ENCODE data around the gene CMTM4. TPM values are rescaled to one million over a fixed set of nuclear protein-coding genes. Genes with fewer than 3 reads are reported as not detected.

CMTM4 gene
- total and polyA plus RNA-seq, 4 donors, result 24.3 to 78.0 (median 32.0) TPM

DNA sequence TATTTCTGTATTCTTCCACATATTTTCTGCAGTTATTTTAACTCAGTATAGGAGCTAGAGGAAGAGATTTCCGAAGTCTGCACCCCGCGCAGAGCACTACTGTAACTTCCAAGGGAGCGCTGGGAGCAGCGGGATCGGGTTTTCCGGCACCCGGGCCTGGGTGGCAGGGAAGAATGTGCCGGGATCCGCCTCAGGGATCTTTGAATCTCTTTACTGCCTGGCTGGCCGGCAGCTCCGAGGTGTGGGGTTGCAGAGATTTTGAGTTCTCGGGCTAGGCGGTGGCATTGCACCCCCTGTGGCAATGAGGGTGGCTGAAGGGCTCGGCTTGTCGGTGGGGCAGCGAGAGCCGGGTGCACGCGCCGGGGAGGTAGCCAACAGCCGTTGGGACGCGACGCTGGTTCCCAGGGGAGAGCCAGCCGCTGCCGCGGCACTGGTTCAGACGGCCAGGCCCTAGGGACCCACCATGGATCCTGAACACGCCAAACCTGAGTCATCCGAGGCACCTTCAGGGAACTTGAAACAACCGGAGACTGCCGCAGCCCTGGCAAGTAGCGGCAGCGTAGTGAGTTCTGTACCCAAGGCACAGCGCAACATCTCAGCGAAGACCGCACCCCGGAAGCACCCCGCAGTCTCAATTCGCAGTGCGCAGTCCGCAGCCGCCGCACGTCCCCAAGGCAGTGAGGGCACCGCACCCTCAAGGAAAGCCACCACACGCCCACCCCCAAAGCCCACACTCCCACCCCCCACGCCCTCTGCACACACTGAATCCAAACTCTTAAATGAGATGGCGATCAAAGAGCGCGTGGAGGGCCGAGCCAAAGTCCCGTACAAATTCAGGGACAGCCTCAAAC lies 130.3 kb downstream of the CMTM4 start, which contains the start of gene CMTM1:
CMTM1 (plus strand) TSS at position 389 of the 851 bp plus-strand sequence; CDS start at position 464, 75 bp downstream.
- Histone ChIP-seq H3K36me3 (ENCODE audit: control insufficient read depth in 4 of 4, insufficient read depth in 4 of 4, low read length in 4 of 4) (peaks cover 0 to 21% (median 17%) of the 10 kb centered on the region in 4 donors), H3K4me3 (no peak within 1 kb of the TSS), H3K9ac (ENCODE audit: insufficient read depth in 1 of 2, low read length in 2 of 2) (no peak within 1 kb of the TSS), H3K4me1 (ENCODE audit: control insufficient read depth in 5 of 5, insufficient read depth in 5 of 5, low read length in 5 of 5) (peaks cover 0 to 2% (median 0%) of the 10 kb centered on the region in 5 donors), H3K27ac (ENCODE audit: low read depth in 1 of 2, low read length in 1 of 2) (no peak within 1 kb of the TSS), H3K9me3 (ENCODE audit: control insufficient read depth in 4 of 4, insufficient read depth in 3 of 4, low read length in 3 of 4) (peaks cover 0 to 2% (median 0%) of the 10 kb centered on the region in 4 donors), H3K27me3 (ENCODE audit: control insufficient read depth in 3 of 3, insufficient read depth in 3 of 3, low read length in 2 of 3) (no peaks in the 10 kb centered on the region)
- WGBS, 2 donors, result 95 to 99% methylated on average over 49 to 54 of the region's 54 CpGs
- ATAC-seq (ENCODE audit: insufficient read depth, low FRiP score) (no peak), DNase-seq (no peak)
- TF ChIP-seq, protein P1, sequence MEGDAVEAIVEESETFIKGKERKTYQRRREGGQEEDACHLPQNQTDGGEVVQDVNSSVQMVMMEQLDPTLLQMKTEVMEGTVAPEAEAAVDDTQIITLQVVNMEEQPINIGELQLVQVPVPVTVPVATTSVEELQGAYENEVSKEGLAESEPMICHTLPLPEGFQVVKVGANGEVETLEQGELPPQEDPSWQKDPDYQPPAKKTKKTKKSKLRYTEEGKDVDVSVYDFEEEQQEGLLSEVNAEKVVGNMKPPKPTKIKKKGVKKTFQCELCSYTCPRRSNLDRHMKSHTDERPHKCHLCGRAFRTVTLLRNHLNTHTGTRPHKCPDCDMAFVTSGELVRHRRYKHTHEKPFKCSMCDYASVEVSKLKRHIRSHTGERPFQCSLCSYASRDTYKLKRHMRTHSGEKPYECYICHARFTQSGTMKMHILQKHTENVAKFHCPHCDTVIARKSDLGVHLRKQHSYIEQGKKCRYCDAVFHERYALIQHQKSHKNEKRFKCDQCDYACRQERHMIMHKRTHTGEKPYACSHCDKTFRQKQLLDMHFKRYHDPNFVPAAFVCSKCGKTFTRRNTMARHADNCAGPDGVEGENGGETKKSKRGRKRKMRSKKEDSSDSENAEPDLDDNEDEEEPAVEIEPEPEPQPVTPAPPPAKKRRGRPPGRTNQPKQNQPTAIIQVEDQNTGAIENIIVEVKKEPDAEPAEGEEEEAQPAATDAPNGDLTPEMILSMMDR (IDR thresholded peaks at IDR 0.05; ENCODE audit: control extremely low read depth, extremely low read depth), result no peak

Small RNA genes within 50 kb of the gene (small RNA-seq; reads per million reads assigned to genes)
- not detected for gene CKLF-CMTM1 (ENCODE audit: low replicate concordance)

Other genes starting within 250 kb of the CMTM4 start
- 10 to 100 TPM; 33.2 to 37.7 TPM for gene TK2, start 146.6 kb downstream of the CMTM4 start, total RNA-seq
- gene TK2, start 146.6 kb downstream of the CMTM4 start, polyA plus RNA-seq, result 10 to 100 TPM; 13.1 to 16.8 TPM
- 10 to 100 TPM; 43.8 to 48.5 TPM for gene CKLF, start 144.2 kb downstream of the CMTM4 start, total RNA-seq
- 100 to 1,000 TPM in 1 of 2 donors, 10 to 100 TPM in 1; 43.1 to 133 TPM for gene CKLF, start 144.2 kb downstream of the CMTM4 start, polyA plus RNA-seq
- gene CMTM1, start 130.3 kb downstream of the CMTM4 start, total RNA-seq, result 1 to 10 TPM; 3.7 to 7.5 TPM
- gene CMTM1, start 130.3 kb downstream of the CMTM4 start, polyA plus RNA-seq, result 1 to 10 TPM in 1 of 2 donors, under 1 TPM in 1; 0.41 to 2.0 TPM
- gene CMTM2, start 117.3 kb downstream of the CMTM4 start, total RNA-seq, result 1 to 10 TPM; 2.2 to 3.7 TPM
- 10 to 100 TPM in 1 of 2 donors, 1 to 10 TPM in 1; 2.0 to 14.1 TPM for gene CMTM2, start 117.3 kb downstream of the CMTM4 start, polyA plus RNA-seq
- 10 to 100 TPM; 28.1 to 34.6 TPM for gene CMTM3, start 92.0 kb downstream of the CMTM4 start, total RNA-seq
- 10 to 100 TPM; 19.8 to 46.4 TPM for gene CMTM3, start 92.0 kb downstream of the CMTM4 start, polyA plus RNA-seq
- 100 to 1,000 TPM; 140 to 147 TPM for gene DYNC1LI2, start 54.9 kb upstream of the CMTM4 start, total RNA-seq
- 10 to 100 TPM; 40.7 to 48.8 TPM for gene DYNC1LI2, start 54.9 kb upstream of the CMTM4 start, polyA plus RNA-seq
- gene TERB1, start 104.8 kb upstream of the CMTM4 start, total RNA-seq, result not detected
- gene TERB1, start 104.8 kb upstream of the CMTM4 start, polyA plus RNA-seq, result not detected
- 10 to 100 TPM; 31.8 to 64.4 TPM for gene NAE1, start 134.2 kb upstream of the CMTM4 start, total RNA-seq
- 10 to 100 TPM; 24.2 to 26.3 TPM for gene NAE1, start 134.2 kb upstream of the CMTM4 start, polyA plus RNA-seq
- not detected for gene CA7, start 147.7 kb upstream of the CMTM4 start, total RNA-seq
- gene CA7, start 147.7 kb upstream of the CMTM4 start, polyA plus RNA-seq, result not detected
- 10 to 100 TPM; 21.3 to 23.0 TPM for gene PDP2, start 183.8 kb upstream of the CMTM4 start, total RNA-seq
- gene PDP2, start 183.8 kb upstream of the CMTM4 start, polyA plus RNA-seq, result 1 to 10 TPM; 4.5 to 4.9 TPM
- 1 to 10 TPM in 1 of 2 donors, under 1 TPM in 1; 0.64 to 1.7 TPM for gene CDH16, start 222.1 kb upstream of the CMTM4 start, total RNA-seq
- under 1 TPM in 1 of 2 donors, not detected in 1; 0.25 TPM for gene CDH16, start 222.1 kb upstream of the CMTM4 start, polyA plus RNA-seq
- gene RRAD, start 228.8 kb upstream of the CMTM4 start, total RNA-seq, result 10 to 100 TPM; 35.4 to 36.0 TPM
- 10 to 100 TPM; 31.8 to 42.3 TPM for gene RRAD, start 228.8 kb upstream of the CMTM4 start, polyA plus RNA-seq
- 10 to 100 TPM; 48.8 to 79.7 TPM for gene CIAO2B, start 237.7 kb upstream of the CMTM4 start, total RNA-seq
- 100 to 1,000 TPM; 238 to 257 TPM for gene CIAO2B, start 237.7 kb upstream of the CMTM4 start, polyA plus RNA-seq
- 10 to 100 TPM; 24.6 to 51.0 TPM for gene CES2, start 238.8 kb upstream of the CMTM4 start, total RNA-seq
- gene CES2, start 238.8 kb upstream of the CMTM4 start, polyA plus RNA-seq, result 10 to 100 TPM; 26.0 to 26.3 TPM

Data from lung (tissue), 13 donors.